Measurements from ENCODE around the gene GLRB.
"Not testable (repeated sequence)": the region's sequence is repeated elsewhere in the genome, so short reads cannot be mapped to it uniquely, and the experiment has no call there.

Gene GLRB

GRCh38 chr4:157075811-157076577, at the start of gene GLRB:
GLRB (plus strand) TSS chr4:157076150; CDS start chr4:157078025, 1,875 bp downstream.
- no peak for DNase-seq

DNA sequence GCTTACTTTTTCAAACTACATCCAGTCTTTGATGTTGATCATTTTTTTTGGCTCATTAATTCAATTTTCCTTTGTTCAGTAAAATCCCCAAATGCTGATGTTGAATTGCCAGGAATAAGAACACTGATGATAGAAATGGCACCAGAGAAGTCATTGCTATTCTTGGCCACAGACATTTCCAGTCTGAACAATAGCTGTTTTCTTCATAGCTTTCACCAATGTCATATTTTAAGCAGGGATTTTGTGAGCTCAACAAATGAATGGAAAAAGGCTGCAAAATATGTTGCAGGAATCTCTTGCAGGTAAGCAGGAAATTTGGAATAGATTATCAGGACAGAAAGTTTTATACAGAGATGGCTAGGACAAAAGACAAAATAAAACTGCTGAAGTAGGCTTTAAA, 40.5 kb upstream of the GLRB start:
- DNase-seq, result no peak

DNA sequence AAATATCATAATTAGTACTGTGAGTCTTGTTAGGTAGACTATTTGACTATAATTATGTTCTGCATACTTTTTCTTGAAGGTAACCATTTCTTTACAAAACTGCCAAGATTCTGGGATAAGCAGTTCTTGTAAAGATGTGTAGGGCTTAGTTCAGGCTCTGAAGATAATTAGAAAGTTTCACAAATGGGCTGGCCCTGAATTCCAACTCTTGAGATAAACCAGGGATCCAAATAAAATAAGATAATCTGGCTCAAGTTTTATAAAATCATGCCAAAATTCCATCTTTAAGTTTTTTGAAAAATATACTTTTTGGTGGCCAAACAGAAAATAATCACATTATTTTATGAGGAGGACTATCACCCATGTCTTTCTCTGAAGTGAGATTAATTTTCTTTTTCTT, 35.5 kb upstream of the GLRB start:
- no peak for DNase-seq

DNA sequence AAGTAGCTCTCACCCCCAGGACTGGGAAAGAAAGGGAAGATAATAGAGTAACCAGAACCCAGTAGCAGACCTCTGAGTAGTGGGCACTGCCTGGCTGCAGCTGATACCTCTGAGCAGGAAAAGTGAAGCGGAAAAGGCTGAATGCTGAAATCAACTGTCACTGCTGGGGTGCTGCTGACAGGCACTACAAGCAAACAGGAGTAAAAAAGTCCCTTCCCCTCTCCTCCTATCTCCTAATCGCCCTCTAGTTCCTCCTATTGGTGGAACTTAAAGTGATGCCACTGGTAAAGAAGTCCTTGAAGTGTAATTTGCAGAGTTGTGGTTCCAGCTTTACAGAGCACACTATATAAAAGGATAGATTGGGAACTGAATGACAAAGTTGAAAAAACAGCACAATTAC, 32.8 kb upstream of the GLRB start:
- no peak for DNase-seq

DNA sequence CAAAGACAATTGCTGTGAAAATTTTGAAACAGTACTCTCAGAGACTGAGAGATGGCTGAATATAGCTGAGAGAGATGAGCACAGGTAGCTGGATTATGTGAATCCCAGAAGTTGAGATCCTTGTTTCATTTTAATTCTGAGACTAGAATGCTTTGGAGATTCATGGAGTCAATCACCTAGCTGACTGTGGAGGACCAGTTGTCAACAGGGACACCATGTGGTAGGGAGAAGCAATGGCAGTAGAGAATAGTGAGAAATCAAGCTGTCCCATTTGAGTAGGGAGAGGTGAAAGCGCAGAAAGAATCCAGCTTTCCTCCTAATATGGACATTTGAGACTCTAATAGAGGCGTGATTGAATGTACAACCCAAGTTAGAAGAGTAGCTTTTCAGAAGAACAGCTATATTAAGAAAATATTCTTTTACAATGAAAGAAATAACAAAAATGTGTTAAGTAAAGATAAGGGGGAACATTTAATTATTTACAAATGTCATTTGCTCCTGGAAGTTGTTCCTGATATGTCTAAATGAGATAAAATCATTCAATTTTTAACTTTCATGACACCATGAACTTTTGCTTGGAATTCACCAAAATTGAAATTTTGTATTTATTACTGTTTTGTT, 30.3 kb upstream of the GLRB start:
- peak; percentile 10 for DNase-seq

DNA sequence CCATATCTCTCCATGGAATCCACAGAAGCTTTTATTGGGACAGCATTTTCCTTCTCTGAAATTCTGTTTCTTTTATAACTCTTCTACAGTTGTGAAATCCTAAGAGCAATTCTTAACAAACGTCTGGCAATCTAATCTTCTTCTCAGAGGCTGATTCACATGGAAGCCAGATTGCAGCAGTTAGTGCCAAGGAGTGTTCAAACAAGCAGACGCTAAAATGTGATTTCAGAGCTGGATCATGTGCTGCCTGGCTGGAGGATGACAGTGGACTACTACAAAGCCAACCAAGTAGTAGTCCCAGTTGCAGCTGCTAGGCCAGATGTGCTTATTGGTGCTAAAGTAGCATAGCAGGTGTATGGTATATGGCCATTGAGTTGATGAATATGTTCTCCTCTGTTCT, 27.7 kb upstream of the GLRB start:
- no peak for DNase-seq

DNA sequence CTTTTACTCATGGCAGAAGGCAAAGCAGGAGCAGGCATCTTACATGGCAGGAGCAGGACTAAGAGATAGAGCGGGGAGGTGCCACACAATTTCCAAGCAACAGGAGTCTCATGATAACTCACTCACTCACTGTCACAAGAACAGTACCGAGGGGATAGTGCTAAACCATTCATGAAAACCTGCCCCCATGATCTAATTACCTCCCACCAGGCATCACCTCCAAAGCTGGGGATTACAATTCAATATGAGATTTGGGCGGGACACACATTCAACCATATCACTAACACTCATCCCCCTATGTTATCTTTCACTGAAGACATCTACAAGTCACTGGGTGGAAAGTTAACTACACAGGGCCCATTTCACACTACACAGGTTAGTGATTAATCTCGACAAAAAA, 25.4 kb upstream of the GLRB start:
- no peak for DNase-seq

- no peak for DNase-seq
Measured at GRCh38 chr4:157052429-157053040, 23.4 kb upstream of the GLRB start.

- no peak for DNase-seq
Measured at GRCh38 chr4:157057218-157057617, 18.7 kb upstream of the GLRB start.

GRCh38 chr4:157058899-157059298, 17.1 kb upstream of the GLRB start:
- DNase-seq, result not testable (repeated sequence)

GRCh38 chr4:157072002-157072401, 3.9 kb upstream of the GLRB start:
- DNase-seq, result no peak

DNA sequence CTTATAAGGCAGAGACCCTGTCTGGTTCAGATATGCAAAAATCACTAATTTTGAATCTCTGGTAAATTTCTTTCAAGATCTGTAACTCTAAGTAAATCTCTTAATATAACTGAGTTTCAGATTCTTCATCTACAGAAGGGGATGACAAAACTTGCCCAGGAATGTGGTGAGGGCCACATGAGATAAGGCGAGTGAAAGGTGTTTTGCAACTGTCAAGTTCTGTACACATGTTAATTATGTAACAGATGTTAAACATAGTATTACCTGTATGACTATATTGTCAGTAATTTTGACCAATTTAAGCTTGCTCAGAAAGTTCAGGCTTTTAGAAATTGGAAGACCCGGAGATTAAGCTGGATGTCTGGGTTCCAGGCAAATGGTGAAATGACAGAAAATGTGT, 549 bp upstream of the GLRB start:
- no peak for DNase-seq

- DNase-seq, result no peak
Measured at GRCh38 chr4:157076578-157076947, 613 bp downstream of the GLRB start.

DNA sequence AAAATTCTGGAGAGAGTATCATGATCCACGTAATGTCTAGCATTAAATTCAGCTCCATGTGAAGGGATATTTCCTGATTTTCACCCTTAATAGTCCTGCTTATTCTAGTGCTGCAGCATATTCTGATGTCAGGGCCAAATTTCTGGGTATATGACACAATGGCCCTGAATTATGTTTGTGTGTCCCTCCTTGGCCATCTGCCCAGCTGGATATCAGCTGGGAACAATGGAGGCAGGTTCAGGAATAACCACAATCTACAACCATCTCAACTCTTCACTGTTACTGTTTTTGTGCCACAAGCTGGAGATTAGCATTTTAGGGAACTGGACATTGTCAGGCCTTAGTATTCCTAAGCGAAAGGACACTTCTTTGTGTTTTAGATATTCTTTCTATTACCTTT, 3.5 kb downstream of the GLRB start:
- DNase-seq, result no peak

- DNase-seq, result no peak
Measured at GRCh38 chr4:157080605-157081004, 4.7 kb downstream of the GLRB start.

DNA sequence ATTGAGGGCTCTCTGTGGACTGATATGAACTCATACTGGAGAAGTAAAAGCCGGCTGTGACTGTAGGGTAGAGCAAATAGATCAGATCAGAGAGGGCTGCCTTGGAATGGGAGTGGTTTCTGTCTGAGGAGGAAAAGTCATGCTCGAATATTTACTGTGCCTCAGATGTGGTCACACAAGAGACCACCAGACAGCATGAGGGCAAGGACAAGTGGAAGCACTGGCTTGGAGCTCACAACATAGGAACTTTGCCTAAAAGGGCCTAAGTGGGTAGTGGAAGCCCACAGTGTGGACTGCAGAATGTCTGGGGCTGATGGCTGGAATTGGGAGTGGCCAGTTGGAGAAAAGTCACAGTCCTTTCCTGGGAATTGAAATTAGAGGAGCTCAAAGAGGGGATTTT, 19.8 kb downstream of the GLRB start:
- no peak for DNase-seq

GRCh38 chr4:157096439-157096838, 20.5 kb downstream of the GLRB start:
- DNase-seq, result no peak

DNA sequence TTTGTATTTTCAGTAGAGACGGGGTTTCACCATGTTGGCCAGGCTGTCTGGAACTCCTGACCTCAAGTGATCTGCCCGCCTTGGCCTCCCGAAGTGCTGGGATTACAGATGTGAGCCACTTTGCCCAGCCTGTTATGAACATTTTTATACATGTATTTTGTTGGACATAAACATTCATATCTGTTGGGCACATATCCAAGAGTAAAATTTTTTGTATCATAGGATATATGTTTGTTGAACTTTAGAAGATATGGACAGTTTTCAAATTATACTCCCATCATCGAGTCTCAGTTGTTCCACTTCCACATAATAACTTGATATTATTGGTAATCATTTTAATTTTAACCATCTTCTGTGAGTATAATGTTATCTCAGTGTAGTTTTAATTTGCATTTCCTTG, 23.6 kb downstream of the GLRB start:
- DNase-seq, result no peak

DNA sequence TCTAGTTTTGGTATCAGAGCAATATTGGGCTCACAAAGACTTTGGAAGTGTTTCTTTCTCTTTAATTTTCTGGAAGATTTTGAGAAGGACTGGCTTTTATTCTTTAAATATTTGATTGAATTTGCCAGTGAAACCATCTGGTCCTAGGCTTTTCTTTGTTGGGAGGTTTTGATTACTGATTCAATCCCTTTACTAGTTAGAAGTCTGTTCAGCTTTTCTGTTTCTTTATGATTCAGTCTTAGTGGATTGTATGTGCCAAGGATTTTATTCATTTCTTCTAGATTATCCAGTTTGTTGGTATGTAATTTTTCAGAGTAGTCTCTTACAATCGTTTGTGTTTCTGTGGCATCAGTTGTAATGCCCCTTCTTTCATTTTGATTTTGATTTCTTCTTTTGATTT, 28.6 kb downstream of the GLRB start:
- DNase-seq, result no peak

DNA sequence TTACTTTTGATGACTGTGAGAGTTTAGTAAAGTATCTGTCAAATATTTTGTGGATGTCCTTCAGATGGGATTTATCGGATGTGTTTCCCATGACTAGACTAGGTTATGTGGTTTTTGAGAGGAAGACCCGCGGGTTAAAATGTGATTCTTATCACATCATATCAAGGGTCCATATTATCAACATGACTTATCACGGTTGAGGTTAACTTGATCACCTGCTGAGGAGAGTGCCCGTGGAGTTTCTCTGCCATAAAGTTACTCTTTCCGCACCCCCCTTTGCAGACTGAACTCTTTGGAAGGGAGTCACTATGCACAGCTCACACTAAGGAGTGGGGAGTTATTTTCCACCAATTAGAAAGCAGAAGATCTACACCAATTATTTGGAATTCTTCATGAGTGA, 38.7 kb downstream of the GLRB start:
- no peak for DNase-seq

- no peak for DNase-seq
Measured at GRCh38 chr4:157115613-157116335, 39.8 kb downstream of the GLRB start.

GRCh38 chr4:157121401-157121800, 45.5 kb downstream of the GLRB start:
- DNase-seq, result no peak

- DNase-seq, result no peak
Measured at GRCh38 chr4:157127571-157127970, 51.6 kb downstream of the GLRB start.

- DNase-seq, result no peak
Measured at GRCh38 chr4:157128395-157128794, 52.4 kb downstream of the GLRB start.
